Neuronal stem cell (in vitro differentiated cells): ENCODE data around the gene PARD3.
"Not testable (repeated sequence)": the region's sequence is repeated elsewhere in the genome, so short reads cannot be mapped to it uniquely, and the experiment has no call there.

Experiments used
- DNase-seq: peaks from one replicate; pipeline ENCODE4 v3.0.0-alpha.2; 2013; ENCODE audit warnings: low spot score
- H2AFZ ChIP-seq: one replicate; pipeline ENCODE4 v1.6.1; 2013; ENCODE audit warnings: mild to moderate bottlenecking, low read length, inconsistent platforms
- H2AK5ac ChIP-seq: 2 replicates; pipeline ENCODE4 v1.6.1; 2013; ENCODE audit warnings: low read depth, mild to moderate bottlenecking, inconsistent platforms, low read length, moderate library complexity, mixed read lengths
- H2BK120ac ChIP-seq: 2 replicates; pipeline ENCODE4 v1.6.1; 2013; ENCODE audit warnings: low read depth, mild to moderate bottlenecking, inconsistent platforms, low read length, moderate library complexity, mixed read lengths
- H2BK12ac ChIP-seq: one replicate; pipeline ENCODE4 v1.6.1; 2013; ENCODE audit warnings: low read length, inconsistent platforms
- H2BK15ac ChIP-seq: 2 replicates; pipeline ENCODE4 v1.6.1; 2013; ENCODE audit warnings: mild to moderate bottlenecking, low read length, inconsistent platforms, mixed read lengths
- H2BK5ac ChIP-seq: one replicate; pipeline ENCODE4 v1.6.1; 2013; ENCODE audit warnings: inconsistent platforms, mild to moderate bottlenecking, low read length, moderate library complexity
- H3K14ac ChIP-seq: one replicate; pipeline ENCODE4 v1.6.1; 2013; ENCODE audit warnings: low read length, inconsistent platforms
- H3K18ac ChIP-seq: 2 replicates; pipeline ENCODE4 v1.6.1; 2013; ENCODE audit warnings: low read length, inconsistent platforms
- H3K23ac ChIP-seq: 2 replicates; pipeline ENCODE4 v1.6.1; 2013; ENCODE audit warnings: low read depth, mild to moderate bottlenecking, mixed read lengths, low read length, inconsistent platforms; ENCODE audit not compliant: poor library complexity
- H3K27ac ChIP-seq: replicated peaks from 3 replicates; pipeline ENCODE4 v1.5.1; 2013; ENCODE audit warnings: low read length, inconsistent platforms
- H3K27me3 ChIP-seq, 3 experiments: 2 replicates each; pipeline ENCODE4 v1.6.1; 2013; ENCODE audit warnings: low read length in 3 of 3, mild to moderate bottlenecking in 2 of 3, inconsistent platforms in 1 of 3, low read depth in 1 of 3, mixed read lengths in 1 of 3, moderate library complexity in 1 of 3; ENCODE audit not compliant: control insufficient read depth in 3 of 3, insufficient read depth in 3 of 3
- H3K36me3 ChIP-seq, 2 donors: replicated peaks in 1 of 2; 2 replicates each; pipeline ENCODE4 v1.6.1; 2013; ENCODE audit warnings: low read length in 2 of 2; ENCODE audit not compliant: control insufficient read depth in 2 of 2, insufficient read depth in 2 of 2
- H3K4ac ChIP-seq: 2 replicates; pipeline ENCODE4 v1.6.1; 2013; ENCODE audit warnings: inconsistent platforms, mild to moderate bottlenecking, low read length, moderate library complexity
- H3K4me1 ChIP-seq, 2 donors: 1 replicate in 1 of 2; 2 replicates in 1 of 2; pipeline ENCODE4 v1.6.1; 2013; ENCODE audit warnings: low read length in 2 of 2, low read depth in 1 of 2; ENCODE audit not compliant: control insufficient read depth in 2 of 2, insufficient read depth in 1 of 2
- H3K4me2 ChIP-seq: one replicate; pipeline ENCODE4 v1.6.1; 2013; ENCODE audit warnings: mild to moderate bottlenecking, low read length, inconsistent platforms; ENCODE audit not compliant: insufficient read depth, poor library complexity, severe bottlenecking
- H3K4me3 ChIP-seq, 2 donors: 2 replicates each; pipeline ENCODE4 v1.5.1; 2013; ENCODE audit warnings: low read length in 2 of 2, mild to moderate bottlenecking in 2 of 2, inconsistent platforms in 1 of 2, moderate library complexity in 1 of 2
- H3K79me1 ChIP-seq: one replicate; pipeline ENCODE4 v1.6.1; 2013; ENCODE audit warnings: low read depth, mild to moderate bottlenecking, inconsistent platforms, low read length, moderate library complexity
- H3K9ac ChIP-seq: one replicate; pipeline ENCODE4 v1.6.1; 2013; ENCODE audit warnings: mild to moderate bottlenecking, low read depth, low read length, inconsistent platforms; ENCODE audit not compliant: poor library complexity
- H3K9me3 ChIP-seq, 2 donors: replicated peaks in 1 of 2; 2 replicates each; pipeline versions ENCODE3 to v1.6.1; 2013; ENCODE audit warnings: low read length in 2 of 2, mild to moderate bottlenecking in 2 of 2, inconsistent platforms in 1 of 2, low read depth in 1 of 2, mixed read lengths in 1 of 2, moderate library complexity in 1 of 2; ENCODE audit not compliant: control insufficient read depth in 2 of 2, insufficient read depth in 1 of 2
- H4K8ac ChIP-seq: one replicate; pipeline ENCODE4 v1.6.1; 2013; ENCODE audit warnings: low read depth, mild to moderate bottlenecking, inconsistent platforms, low read length, moderate library complexity
- H4K91ac ChIP-seq: one replicate; pipeline ENCODE4 v1.6.1; 2013; ENCODE audit warnings: low read length, low read depth, mild to moderate bottlenecking, inconsistent platforms; ENCODE audit not compliant: poor library complexity
- WGBS, 2 donors: extraction: QIAGEN DNeasy Blood & Tissue Kit; methylation state at CpG; one replicate each; pipeline ENCODE4 v1.1.7; 2013; ENCODE audit warnings: missing lambda C conversion rate in 2 of 2, mixed read lengths in 1 of 2; ENCODE audit not compliant: insufficient read length in 2 of 2, insufficient replicate concordance in 1 of 2; ENCODE audit errors: extremely low coverage in 2 of 2; 5-methylcytosine and 5-hydroxymethylcytosine counted together

PARD3 gene

DNA sequence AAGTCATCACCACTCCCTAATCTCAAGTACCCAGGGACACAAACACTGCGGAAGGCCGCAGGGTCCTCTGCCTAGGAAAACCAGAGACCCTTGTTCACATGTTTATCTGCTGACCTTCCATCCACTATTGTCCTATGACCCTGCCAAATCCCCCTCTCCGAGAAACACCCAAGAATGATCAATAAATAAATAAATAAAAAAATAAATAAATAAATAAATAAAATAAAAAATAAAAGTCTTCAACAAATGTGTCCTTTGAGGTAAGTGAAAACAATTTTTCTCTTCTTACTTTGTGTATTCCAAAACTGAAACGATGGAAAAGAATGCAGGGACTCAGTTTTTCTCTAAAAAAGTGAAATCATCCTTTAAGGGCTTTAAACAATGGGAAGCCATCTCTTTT is 461.6 kb downstream of the PARD3 start:
- H2BK15ac ChIP-seq, H4K91ac ChIP-seq, H2BK120ac ChIP-seq, H3K9ac ChIP-seq, H2BK12ac ChIP-seq, H3K4me3 ChIP-seq, H3K4me1 ChIP-seq, H3K23ac ChIP-seq, H3K18ac ChIP-seq, H2AK5ac ChIP-seq, H3K4ac ChIP-seq, H3K9me3 ChIP-seq, H3K27me3 ChIP-seq, H3K27ac ChIP-seq, H2BK5ac ChIP-seq, H3K4me2 ChIP-seq, DNase-seq, H3K14ac ChIP-seq, H3K79me1 ChIP-seq, H4K8ac ChIP-seq, H2AFZ ChIP-seq: not testable (repeated sequence)
- no CpG with 5 or more reads among the region's 4 CpGs for WGBS, 2 donors
- H3K36me3 ChIP-seq = peaks cover 3 to 52% of the 10 kb centered on the region in 2 donors

DNA sequence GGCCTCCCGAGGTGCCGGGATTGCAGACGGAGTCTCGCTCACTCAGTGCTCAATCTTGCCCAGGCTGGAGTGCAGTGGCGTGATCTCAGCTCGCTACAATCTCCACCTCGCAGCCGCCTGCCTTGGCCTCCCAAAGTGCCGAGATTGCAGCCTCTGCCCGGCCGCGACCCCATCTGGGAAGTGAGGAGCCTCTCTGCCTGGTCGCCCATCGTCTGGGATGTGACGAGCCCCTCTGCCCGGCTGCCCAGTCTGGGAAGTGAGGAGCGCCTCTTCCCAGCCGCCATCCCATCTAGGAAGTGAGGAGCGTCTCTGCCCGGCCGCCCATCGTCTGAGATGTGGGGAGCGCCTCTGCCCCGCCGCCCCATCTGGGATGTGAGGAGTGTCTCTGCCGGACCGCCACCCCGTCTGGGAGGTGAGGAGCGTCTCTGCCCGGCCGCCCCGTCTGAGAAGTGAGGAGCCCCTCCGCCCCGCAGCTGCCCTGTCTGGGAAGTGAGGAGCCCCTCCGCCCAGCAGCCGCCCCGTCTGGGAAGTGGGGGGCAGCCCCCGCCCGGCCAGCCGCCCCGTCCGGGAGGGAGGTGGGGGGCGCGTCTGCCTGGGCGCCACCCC is 462.4 kb downstream of the PARD3 start:
- not testable (repeated sequence) for H2AK5ac ChIP-seq
- WGBS, 2 donors = no CpG with 5 or more reads among the region's 45 CpGs

DNA sequence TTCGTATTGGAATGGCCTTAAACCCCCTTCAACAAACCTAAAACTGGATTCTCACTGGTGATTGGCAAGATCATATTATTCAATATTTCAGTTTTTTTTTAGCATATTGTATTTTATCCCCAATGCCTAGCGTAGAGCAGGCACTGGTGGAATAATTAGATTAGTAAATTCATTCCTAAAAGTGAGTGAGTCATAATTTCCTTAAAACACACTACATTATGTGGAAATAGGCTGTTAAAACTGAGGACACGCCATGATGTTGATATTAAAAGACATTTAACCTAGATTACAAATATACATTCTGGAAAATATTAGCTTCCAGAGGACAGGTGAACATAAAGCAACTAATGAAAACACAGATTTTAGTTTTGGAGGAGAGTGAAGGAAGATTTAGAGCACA is 463.9 kb downstream of the PARD3 start:
- DNase-seq = no peak
- Histone ChIP-seq H2BK15ac (no peak overlapping the region), H2AFZ (no peak overlapping the region), H3K4me2 (no peak overlapping the region), H3K9ac (no peak overlapping the region), H4K8ac (no peak overlapping the region), H3K9me3 (peaks cover 4 to 6% of the 10 kb centered on the region in 2 donors), H3K79me1 (no peaks in the 10 kb centered on the region), H4K91ac (no peak overlapping the region), H3K27me3 (no peaks in the 10 kb centered on the region), H2BK5ac (no peak overlapping the region), H3K4ac (no peak overlapping the region), H3K18ac (no peak overlapping the region), H3K4me3 (no peak overlapping the region), H2AK5ac (no peak overlapping the region), H3K36me3 (peaks cover 1 to 48% of the 10 kb centered on the region in 2 donors), H3K23ac (no peak overlapping the region), H3K4me1 (no peaks in the 10 kb centered on the region), H3K27ac (no peak overlapping the region), H2BK120ac (no peak overlapping the region), H2BK12ac (no peak overlapping the region), H3K14ac (no peak overlapping the region)
- WGBS, 2 donors = no CpG with 5 or more reads among the region's 3 CpGs

More for the DNA sequence above, 462.4 kb downstream of the PARD3 start:
- not testable (repeated sequence) for H3K9me3 ChIP-seq, H3K18ac ChIP-seq, H2BK15ac ChIP-seq, H4K91ac ChIP-seq, H3K4me3 ChIP-seq, H3K4ac ChIP-seq, H2BK12ac ChIP-seq, H3K4me2 ChIP-seq, H3K4me1 ChIP-seq, H3K79me1 ChIP-seq, H3K27ac ChIP-seq, H3K9ac ChIP-seq, H2BK120ac ChIP-seq, H3K14ac ChIP-seq, H2BK5ac ChIP-seq, H4K8ac ChIP-seq, DNase-seq, H3K27me3 ChIP-seq, H2AFZ ChIP-seq, H3K23ac ChIP-seq
- peaks cover 1 to 46% of the 10 kb centered on the region in 2 donors for H3K36me3 ChIP-seq

DNA sequence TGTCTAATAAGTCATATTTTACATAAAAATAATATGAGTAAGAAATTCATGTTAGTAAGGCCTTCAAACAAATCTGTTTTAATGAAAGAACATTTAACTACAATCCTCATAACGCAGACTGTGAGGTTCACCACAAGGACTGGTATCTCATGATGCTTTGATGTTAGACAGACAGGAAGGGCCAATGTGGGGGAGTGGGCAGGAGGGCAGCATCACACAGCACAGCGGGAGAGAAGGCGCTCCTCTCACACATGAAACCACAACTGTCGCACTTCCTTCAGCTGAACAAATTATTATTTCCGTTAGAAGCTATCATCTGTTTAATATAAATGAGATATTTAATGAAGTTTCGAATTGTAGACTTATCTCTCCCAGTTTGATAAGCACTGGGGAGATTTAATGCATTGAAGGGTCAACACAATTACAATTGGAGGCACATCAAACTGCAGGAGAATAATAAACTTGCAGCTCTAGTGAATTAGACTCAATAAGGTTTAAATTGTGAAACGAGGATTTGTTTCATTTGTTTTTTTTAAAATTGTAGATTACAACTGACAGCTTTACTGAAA is 466.1 kb downstream of the PARD3 start:
- H3K4ac ChIP-seq = no peak overlapping the region
- peaks cover 0 to 38% of the 10 kb centered on the region in 2 donors for H3K36me3 ChIP-seq
- H3K4me1 ChIP-seq = no peaks in the 10 kb centered on the region
- no peak overlapping the region for H2BK5ac ChIP-seq
- H3K27me3 ChIP-seq = no peaks in the 10 kb centered on the region
- H2BK120ac ChIP-seq = no peak overlapping the region
- H3K79me1 ChIP-seq = no peaks in the 10 kb centered on the region
- no peak overlapping the region for H4K8ac ChIP-seq
- no peak overlapping the region for H3K9ac ChIP-seq
- no peak overlapping the region for H3K4me2 ChIP-seq
- no CpG with 5 or more reads among the region's 7 CpGs for WGBS, 2 donors
- H3K18ac ChIP-seq = no peak overlapping the region
- no peak overlapping the region for H2BK12ac ChIP-seq
- peaks cover 0 to 6% of the 10 kb centered on the region in 2 donors for H3K9me3 ChIP-seq
- no peak overlapping the region for H3K4me3 ChIP-seq
- H3K27ac ChIP-seq = no peak overlapping the region
- no peak overlapping the region for H2AK5ac ChIP-seq
- H3K23ac ChIP-seq = no peak overlapping the region
- no peak overlapping the region for H2BK15ac ChIP-seq
- H2AFZ ChIP-seq = no peak overlapping the region
- H4K91ac ChIP-seq = no peak overlapping the region
- no peak for DNase-seq
- H3K14ac ChIP-seq = no peak overlapping the region
